Fibroblast of the aortic adventitia (primary cell): Measurements from ENCODE around the gene ARHGEF17. TPM values are rescaled to one million over a fixed set of nuclear protein-coding genes. Genes with fewer than 3 reads are reported as not detected.

Experiments
- DNase-seq: peaks from one replicate; pipeline ENCODE4 v3.0.0-alpha.2; 2010; ENCODE audit warnings: low read depth
- H3K4me3 ChIP-seq: 2 replicates; pipeline ENCODE4 v1.5.1; 2011; ENCODE audit warnings: low read depth, mild to moderate bottlenecking, control low read depth, low read length, moderate library complexity
- total RNA-seq: library from RNA; depleted of rRNA; stranded (reverse); fragments of >200 nt; gene quantifications from 2 replicates; pipeline ENCODE4 v1.2.3, GENCODE V29; 2012; ENCODE audit warnings: low replicate concordance
- TF ChIP-seq, protein P1 (sequence below): IDR thresholded peaks from 2 replicates; pipeline ENCODE4 v1.5.1; 2011; ENCODE audit warnings: mild to moderate bottlenecking, low read length, control low read depth, inconsistent platforms; ENCODE audit not compliant: insufficient read depth

Gene ARHGEF17
- total RNA-seq, 1 donor, result 30.3 TPM

DNA sequence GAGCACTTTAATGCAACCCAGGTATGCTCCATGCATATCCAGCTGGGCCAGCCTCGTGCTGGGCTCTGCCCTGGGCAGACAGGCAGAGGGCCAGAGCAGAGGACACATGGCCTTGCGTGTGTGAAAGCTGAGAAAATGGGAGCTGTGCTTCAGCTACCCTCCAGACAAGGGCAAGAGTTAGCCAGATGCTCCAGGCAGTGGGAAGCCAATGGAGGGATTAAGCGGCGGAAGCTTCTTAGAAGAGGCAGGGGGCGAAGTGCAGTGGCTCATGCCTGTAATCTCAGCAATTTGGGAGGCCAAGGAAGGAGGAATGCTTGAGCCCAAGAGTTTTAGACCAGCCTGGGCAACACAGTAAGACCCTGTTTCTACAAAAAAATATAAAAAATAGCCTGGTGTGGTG, 9.8 kb upstream of the ARHGEF17 start:
- TF ChIP-seq, protein P1, sequence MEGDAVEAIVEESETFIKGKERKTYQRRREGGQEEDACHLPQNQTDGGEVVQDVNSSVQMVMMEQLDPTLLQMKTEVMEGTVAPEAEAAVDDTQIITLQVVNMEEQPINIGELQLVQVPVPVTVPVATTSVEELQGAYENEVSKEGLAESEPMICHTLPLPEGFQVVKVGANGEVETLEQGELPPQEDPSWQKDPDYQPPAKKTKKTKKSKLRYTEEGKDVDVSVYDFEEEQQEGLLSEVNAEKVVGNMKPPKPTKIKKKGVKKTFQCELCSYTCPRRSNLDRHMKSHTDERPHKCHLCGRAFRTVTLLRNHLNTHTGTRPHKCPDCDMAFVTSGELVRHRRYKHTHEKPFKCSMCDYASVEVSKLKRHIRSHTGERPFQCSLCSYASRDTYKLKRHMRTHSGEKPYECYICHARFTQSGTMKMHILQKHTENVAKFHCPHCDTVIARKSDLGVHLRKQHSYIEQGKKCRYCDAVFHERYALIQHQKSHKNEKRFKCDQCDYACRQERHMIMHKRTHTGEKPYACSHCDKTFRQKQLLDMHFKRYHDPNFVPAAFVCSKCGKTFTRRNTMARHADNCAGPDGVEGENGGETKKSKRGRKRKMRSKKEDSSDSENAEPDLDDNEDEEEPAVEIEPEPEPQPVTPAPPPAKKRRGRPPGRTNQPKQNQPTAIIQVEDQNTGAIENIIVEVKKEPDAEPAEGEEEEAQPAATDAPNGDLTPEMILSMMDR, result no peak
- no peak overlapping the region for H3K4me3 ChIP-seq
- no peak for DNase-seq

DNA sequence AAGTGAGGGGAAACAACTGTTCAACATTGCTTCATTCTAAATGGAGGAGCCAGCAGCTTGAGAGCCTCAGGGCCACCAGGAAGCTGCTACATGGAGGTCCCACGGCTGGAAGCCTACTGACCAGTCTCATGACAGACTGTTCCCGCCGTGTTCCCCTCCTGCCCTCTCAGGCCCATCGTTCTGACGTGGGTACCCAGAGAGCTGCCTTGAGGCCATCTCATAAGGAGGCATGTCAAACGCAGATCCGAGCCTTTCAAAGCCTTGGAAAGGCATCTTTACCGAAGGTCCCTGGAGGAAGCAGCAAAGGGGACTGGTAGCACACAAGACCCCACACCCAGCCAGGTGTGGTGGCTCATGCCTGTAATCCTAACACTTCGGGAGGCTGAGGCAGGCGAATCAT, 8.3 kb upstream of the ARHGEF17 start:
- DNase-seq, result no peak
- TF ChIP-seq, protein P1, result no peak
- H3K4me3 ChIP-seq, result no peak overlapping the region

DNA sequence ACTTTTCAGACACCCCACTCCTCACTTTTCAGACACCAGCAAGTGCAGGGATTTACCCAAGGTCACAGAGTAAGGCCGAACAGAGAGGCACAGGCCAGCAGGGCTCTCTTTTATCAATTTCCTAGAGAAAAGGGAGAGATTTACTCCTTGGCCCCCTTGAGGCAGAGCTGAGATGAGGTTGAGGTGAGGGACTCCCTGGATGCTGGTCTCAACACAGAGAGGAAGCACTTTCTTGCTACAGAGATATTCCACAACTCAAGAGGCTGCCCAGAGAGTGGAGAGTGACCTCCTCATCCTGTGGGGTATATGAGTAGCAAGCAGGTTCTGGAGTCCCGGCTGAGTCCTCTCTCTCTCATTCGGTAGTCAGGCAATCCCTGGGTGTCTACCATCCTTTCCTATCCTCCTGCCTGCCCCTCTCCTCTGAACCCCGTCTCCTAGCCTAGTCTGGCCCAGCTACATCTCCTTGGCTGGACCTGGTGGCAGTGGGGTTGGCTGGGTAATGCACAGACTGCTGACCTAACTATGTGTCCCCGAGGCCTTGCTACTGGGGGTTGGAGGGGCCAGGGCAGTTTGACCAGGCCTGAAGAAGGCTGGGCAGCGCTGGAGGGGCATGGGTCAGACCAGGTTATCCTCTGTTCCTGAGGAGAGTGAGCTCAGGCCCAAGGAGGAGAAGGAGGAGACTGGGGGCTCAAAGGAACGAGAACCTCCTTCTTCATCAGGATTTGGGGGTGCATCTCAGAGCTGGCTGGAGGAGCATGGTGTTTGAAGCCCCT, 1.8 kb upstream of the ARHGEF17 start:
- H3K4me3 ChIP-seq, result no peak overlapping the region
- TF ChIP-seq, protein P1, result peak; percentile 7
- no peak for DNase-seq

- H3K4me3 ChIP-seq, result peak overlapping the region; percentile 58
- no peak for DNase-seq
- TF ChIP-seq, protein P1, result no peak
Observed at GRCh38 chr11:73306977-73307322, 1.1 kb upstream of the ARHGEF17 start.

DNA sequence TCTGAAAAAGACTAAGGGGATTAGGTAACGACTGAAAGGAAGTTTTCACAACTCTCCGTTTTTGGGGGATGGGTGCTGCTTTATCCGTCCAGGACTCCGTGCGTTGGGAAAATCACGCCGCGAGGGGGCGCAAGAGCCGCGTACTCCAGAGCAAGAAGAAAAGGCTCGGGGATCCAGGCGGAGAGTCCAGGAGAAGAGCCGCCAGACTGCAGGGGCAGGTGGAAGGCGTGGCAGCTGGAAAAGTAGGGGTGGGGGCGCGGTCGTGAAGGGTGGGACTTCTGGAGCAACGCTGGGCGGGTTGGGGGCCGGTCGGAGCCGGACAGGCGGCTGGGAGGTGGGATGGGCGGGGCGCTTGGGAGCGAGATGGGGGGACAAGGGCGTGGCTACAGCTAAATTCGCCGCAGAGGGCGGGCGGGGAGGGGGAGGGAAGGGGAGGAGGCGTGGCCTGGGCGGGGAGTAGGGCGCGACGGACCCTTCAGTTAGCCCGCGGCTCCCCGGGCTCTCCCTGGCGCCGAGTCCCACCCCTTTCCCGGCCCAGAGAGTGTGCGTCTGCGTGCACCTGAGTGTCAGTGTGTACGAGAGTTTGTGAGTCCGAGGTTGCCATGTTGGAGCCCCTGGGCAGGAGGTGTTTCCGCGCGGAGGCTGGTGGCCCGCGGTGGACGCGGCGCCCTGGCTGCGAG, 613 bp upstream of the ARHGEF17 start:
- peak overlapping the region; percentile 81 for H3K4me3 ChIP-seq
- peak; percentile 99 for DNase-seq
- TF ChIP-seq, protein P1, result peak; percentile 86

- TF ChIP-seq, protein P1, result no peak
- H3K4me3 ChIP-seq, result peak overlapping the region; percentile 81
- peak; percentile 95 for DNase-seq
Observed at GRCh38 chr11:73308961-73309919, 1.2 kb downstream of the ARHGEF17 start.
